RKO (cell line): ENCODE measurements around the gene HYDIN.
A peak's percentile ranks its signal among the peaks of the same experiment; 100 is the strongest.

Source experiments
- DNase-seq: peaks from one replicate; pipeline ENCODE4 v3.0.0-alpha.2; 2016; ENCODE audit warnings: low spot score

The HYDIN gene

GRCh38 chr16:70786020-70786755 is 444.3 kb downstream of the HYDIN start:
- DNase-seq, result no peak

- no peak for DNase-seq
These were observed 445.6 kb downstream of the HYDIN start for GRCh38 chr16:70784692-70785555.

- no peak for DNase-seq
These were observed 448.3 kb downstream of the HYDIN start for GRCh38 chr16:70782237-70782636.

GRCh38 chr16:70781800-70782199 is 448.7 kb downstream of the HYDIN start:
- DNase-seq, result no peak

GRCh38 chr16:70780546-70780945 is 450.0 kb downstream of the HYDIN start:
- no peak for DNase-seq

GRCh38 chr16:70779361-70779760 is 451.2 kb downstream of the HYDIN start:
- DNase-seq, result no peak

- DNase-seq, result peak; percentile 75
These were observed 451.6 kb downstream of the HYDIN start for GRCh38 chr16:70778901-70779309.

GRCh38 chr16:70777973-70778406 is 452.5 kb downstream of the HYDIN start:
- no peak for DNase-seq

- no peak for DNase-seq
These were observed 453.0 kb downstream of the HYDIN start for GRCh38 chr16:70777496-70777895.

GRCh38 chr16:70775399-70775798 is 455.1 kb downstream of the HYDIN start:
- no peak for DNase-seq

- DNase-seq, result no peak
These were observed 456.3 kb downstream of the HYDIN start for GRCh38 chr16:70774261-70774660.

- no peak for DNase-seq
These were observed 458.0 kb downstream of the HYDIN start for GRCh38 chr16:70772493-70772892.

- DNase-seq, result peak; percentile 40
These were observed 459.6 kb downstream of the HYDIN start for GRCh38 chr16:70770626-70771552.

- no peak for DNase-seq
These were observed 460.3 kb downstream of the HYDIN start for GRCh38 chr16:70770291-70770625.

GRCh38 chr16:70769761-70770160 is 460.8 kb downstream of the HYDIN start:
- no peak for DNase-seq

- no peak for DNase-seq
These were observed 461.4 kb downstream of the HYDIN start for GRCh38 chr16:70769131-70769530.

- DNase-seq, result no peak
These were observed 462.3 kb downstream of the HYDIN start for GRCh38 chr16:70768203-70768580.

GRCh38 chr16:70767377-70768202 is 462.9 kb downstream of the HYDIN start:
- no peak for DNase-seq

GRCh38 chr16:70766658-70767057 is 463.9 kb downstream of the HYDIN start:
- DNase-seq, result no peak

GRCh38 chr16:70766176-70766575 is 464.3 kb downstream of the HYDIN start:
- no peak for DNase-seq

- DNase-seq, result no peak
These were observed 465.0 kb downstream of the HYDIN start for GRCh38 chr16:70765491-70765890.
